Measurements from ENCODE around the gene IREB2. TPM values are rescaled to one million over a fixed set of nuclear protein-coding genes. Genes with fewer than 3 reads are reported as not detected.
A peak's percentile ranks its signal among the peaks of the same experiment; 100 is the strongest.

IREB2 gene
- total and polyA plus RNA-seq, 2 donors (not counting 1 experiment from before 2014, with no cell fraction given): 14.7 to 92.1 TPM

DNA sequence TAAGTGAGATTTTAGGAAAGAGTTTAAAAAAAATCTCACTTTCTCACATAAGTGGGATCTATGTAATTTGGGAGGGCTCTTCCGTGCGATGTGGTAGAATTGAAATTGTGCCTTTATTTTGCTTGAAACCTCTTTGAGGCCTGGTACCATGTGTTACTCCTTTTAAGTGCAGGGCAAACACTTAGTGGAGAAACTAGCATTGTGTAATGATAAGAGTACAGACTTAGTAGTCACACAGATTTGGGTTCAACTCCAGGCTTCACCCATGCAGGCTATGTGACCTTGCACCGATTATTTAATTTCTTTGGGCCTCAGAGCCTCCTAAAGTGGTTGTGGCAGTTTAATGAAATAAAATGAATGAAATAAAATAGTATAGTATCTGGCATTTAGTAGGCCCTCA, 104.6 kb downstream of the IREB2 start:
- no peak overlapping the region for H3K4me3 ChIP-seq (ENCODE audit: control extremely low read depth in 1 of 5, extremely low read depth in 1 of 5, insufficient read depth in 1 of 5, low read depth in 2 of 5, low read length in 4 of 5)
- no peak overlapping the region for H3K9ac ChIP-seq (ENCODE audit: low read length)
- no peak for DNase-seq
- H3K27me3 ChIP-seq (replicated peaks in 1 of 4; ENCODE audit: control extremely low read depth in 1 of 4, control insufficient read depth in 3 of 4, insufficient read depth in 4 of 4, low read length in 3 of 4): no peaks in the 10 kb centered on the region
- WGBS (ENCODE audit: insufficient coverage): 100% methylated on average over 1 of the region's 3 CpGs
- H3K9me3 ChIP-seq (ENCODE audit: control extremely low read depth in 1 of 3, control insufficient read depth in 2 of 3, insufficient read depth in 1 of 3, low read length in 2 of 3): no peaks in the 10 kb centered on the region
- no peak for ATAC-seq (ENCODE audit: low read depth)
- Mint-ChIP-seq H3K9me3 (ENCODE audit: insufficient read depth) (no peaks in the 10 kb centered on the region), H3K27ac (peak overlapping the region; percentile 47), H3K4me3 (peak overlapping the region; percentile 61), H3K27me3 (no peaks in the 10 kb centered on the region), H3K4me1 (peaks cover 27% of the 10 kb centered on the region)
- peaks cover 12 to 23% of the 10 kb centered on the region in 2 donors for H3K4me1 ChIP-seq (ENCODE audit: control insufficient read depth in 2 of 2, insufficient read depth in 2 of 2, low read length in 2 of 2)
- ChIA-PET CTCF (no interaction called here), POLR2A (no interaction called here)
- H3K79me2 ChIP-seq (ENCODE audit: control insufficient read depth, insufficient read depth, low read length): peaks cover 24% of the 10 kb centered on the region
- TF ChIP-seq, protein P1, sequence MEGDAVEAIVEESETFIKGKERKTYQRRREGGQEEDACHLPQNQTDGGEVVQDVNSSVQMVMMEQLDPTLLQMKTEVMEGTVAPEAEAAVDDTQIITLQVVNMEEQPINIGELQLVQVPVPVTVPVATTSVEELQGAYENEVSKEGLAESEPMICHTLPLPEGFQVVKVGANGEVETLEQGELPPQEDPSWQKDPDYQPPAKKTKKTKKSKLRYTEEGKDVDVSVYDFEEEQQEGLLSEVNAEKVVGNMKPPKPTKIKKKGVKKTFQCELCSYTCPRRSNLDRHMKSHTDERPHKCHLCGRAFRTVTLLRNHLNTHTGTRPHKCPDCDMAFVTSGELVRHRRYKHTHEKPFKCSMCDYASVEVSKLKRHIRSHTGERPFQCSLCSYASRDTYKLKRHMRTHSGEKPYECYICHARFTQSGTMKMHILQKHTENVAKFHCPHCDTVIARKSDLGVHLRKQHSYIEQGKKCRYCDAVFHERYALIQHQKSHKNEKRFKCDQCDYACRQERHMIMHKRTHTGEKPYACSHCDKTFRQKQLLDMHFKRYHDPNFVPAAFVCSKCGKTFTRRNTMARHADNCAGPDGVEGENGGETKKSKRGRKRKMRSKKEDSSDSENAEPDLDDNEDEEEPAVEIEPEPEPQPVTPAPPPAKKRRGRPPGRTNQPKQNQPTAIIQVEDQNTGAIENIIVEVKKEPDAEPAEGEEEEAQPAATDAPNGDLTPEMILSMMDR (IDR thresholded peaks at IDR 0.05): no peak
- no peak for TF ChIP-seq EZH2 (IDR thresholded peaks at IDR 0.05; ENCODE audit: borderline replicate concordance, insufficient read depth, low read depth, low read length, poor library complexity, severe bottlenecking)
- H3K36me3 ChIP-seq (replicated peaks in 1 of 2; ENCODE audit: control extremely low read depth in 1 of 2, control insufficient read depth in 1 of 2, extremely low read depth in 1 of 2, insufficient read depth in 2 of 2, low read length in 1 of 2): peaks cover 18 to 51% of the 10 kb centered on the region in 2 experiments
- intact Hi-C loops (cut with micrococcal nuclease): no loop called here
- no peak overlapping the region for H3K27ac ChIP-seq (ENCODE audit: low read length in 2 of 2)
- peaks cover 5% of the 10 kb centered on the region for H4K20me1 ChIP-seq (ENCODE audit: control insufficient read depth, insufficient read depth, low read length, poor library complexity, severe bottlenecking)
- H3K4me2 ChIP-seq (replicated peaks; ENCODE audit: low read depth, low read length, poor library complexity, severe bottlenecking): no peak overlapping the region
- H2AFZ ChIP-seq (ENCODE audit: insufficient read depth, low read depth, low read length, poor library complexity, severe bottlenecking): no peak overlapping the region

DNA sequence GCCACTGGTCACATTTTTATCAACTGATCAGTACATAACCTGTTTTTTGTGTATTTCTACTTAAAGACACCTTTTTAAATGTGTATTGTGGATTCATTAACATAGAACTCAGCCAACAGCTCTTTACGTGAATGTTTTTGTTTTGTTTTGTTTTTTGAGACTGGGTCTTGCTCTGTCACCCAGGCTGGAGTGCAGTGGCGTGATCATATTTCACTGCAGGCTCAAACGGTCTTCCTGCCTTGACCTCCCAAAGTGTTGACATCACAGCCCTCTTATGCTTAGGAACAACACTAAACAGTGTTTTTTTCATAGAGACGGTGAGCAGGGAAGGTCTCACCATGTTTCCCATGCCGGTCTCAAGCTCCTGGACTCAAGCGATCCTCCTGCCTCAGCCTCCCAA, 112.2 kb downstream of the IREB2 start:
- CTCF ChIA-PET: no interaction called here
- no peaks in the 10 kb centered on the region for H3K4me1 Mint-ChIP-seq

More for the DNA sequence above, 112.2 kb downstream of the IREB2 start:
- Histone ChIP-seq H3K27ac (ENCODE audit: low read length in 2 of 2) (no peak overlapping the region), H3K4me2 (replicated peaks; ENCODE audit: low read depth, low read length, poor library complexity, severe bottlenecking) (no peak overlapping the region), H3K9me3 (ENCODE audit: control extremely low read depth in 1 of 3, control insufficient read depth in 2 of 3, insufficient read depth in 1 of 3, low read length in 2 of 3) (no peaks in the 10 kb centered on the region), H3K4me1 (ENCODE audit: control insufficient read depth in 2 of 2, insufficient read depth in 2 of 2, low read length in 2 of 2) (no peaks in the 10 kb centered on the region), H3K36me3 (replicated peaks in 1 of 2; ENCODE audit: control extremely low read depth in 1 of 2, control insufficient read depth in 1 of 2, extremely low read depth in 1 of 2, insufficient read depth in 2 of 2, low read length in 1 of 2) (peaks cover 14 to 62% of the 10 kb centered on the region in 2 experiments), H3K9ac (ENCODE audit: low read length) (no peak overlapping the region), H4K20me1 (ENCODE audit: control insufficient read depth, insufficient read depth, low read length, poor library complexity, severe bottlenecking) (peaks cover 5% of the 10 kb centered on the region), H2AFZ (ENCODE audit: insufficient read depth, low read depth, low read length, poor library complexity, severe bottlenecking) (no peak overlapping the region), H3K4me3 (ENCODE audit: control extremely low read depth in 1 of 5, extremely low read depth in 1 of 5, insufficient read depth in 1 of 5, low read depth in 2 of 5, low read length in 4 of 5) (no peak overlapping the region), H3K27me3 (replicated peaks in 1 of 4; ENCODE audit: control extremely low read depth in 1 of 4, control insufficient read depth in 3 of 4, insufficient read depth in 4 of 4, low read length in 3 of 4) (no peaks in the 10 kb centered on the region), H3K79me2 (ENCODE audit: control insufficient read depth, insufficient read depth, low read length) (no peaks in the 10 kb centered on the region)
- ATAC-seq (ENCODE audit: low read depth) (no peak), DNase-seq (no peak)
- intact Hi-C loops (cut with micrococcal nuclease): no loop called here
- Mint-ChIP-seq H3K27ac (no peak overlapping the region), H3K27me3 (no peaks in the 10 kb centered on the region), H3K9me3 (ENCODE audit: insufficient read depth) (no peaks in the 10 kb centered on the region), H3K4me3 (no peak overlapping the region)
- no peak for TF ChIP-seq EZH2 (IDR thresholded peaks at IDR 0.05; ENCODE audit: borderline replicate concordance, insufficient read depth, low read depth, low read length, poor library complexity, severe bottlenecking)
- TF ChIP-seq, protein P1 (IDR thresholded peaks at IDR 0.05): no peak
- POLR2A ChIA-PET: no interaction called here
- 98% methylated on average over 6 of the region's 6 CpGs for WGBS (ENCODE audit: insufficient coverage)
